ENCODE measurements around the gene PPM1E. TPM values are rescaled to one million over a fixed set of nuclear protein-coding genes. Genes with fewer than 3 reads are reported as not detected.

Gene PPM1E
- total RNA-seq, 1 experiment from 2014 or later: 7.1 TPM

DNA sequence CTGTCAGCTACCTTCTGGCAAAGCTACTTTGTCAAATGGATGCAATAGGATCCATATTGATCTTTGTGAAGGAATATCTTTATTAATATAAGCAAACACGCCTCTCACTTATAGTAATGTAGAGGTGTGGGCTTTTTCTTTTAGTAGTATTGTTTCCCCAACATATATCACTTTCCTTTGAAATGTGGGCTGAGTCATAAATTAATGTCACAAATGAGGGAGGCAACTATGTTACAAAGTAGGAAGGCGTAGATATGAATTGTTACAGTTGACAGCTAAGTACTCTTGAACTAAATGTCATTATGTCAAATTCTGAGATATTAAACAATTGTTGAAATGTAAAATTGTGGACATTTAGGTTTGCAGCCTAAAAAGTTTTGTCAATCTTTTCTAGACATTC lies 2.6 kb upstream of the PPM1E start:
- Histone ChIP-seq H3K4ac (ENCODE audit: low read depth, low read length) (no peak overlapping the region), H2BK120ac (ENCODE audit: low read depth, low read length, poor library complexity, severe bottlenecking) (no peak overlapping the region), H3K14ac (ENCODE audit: insufficient read depth, low read length) (no peak overlapping the region), H4K91ac (ENCODE audit: insufficient read length, low read depth, low read length) (no peak overlapping the region), H3K79me1 (ENCODE audit: insufficient read depth, low read depth, low read length, poor library complexity, severe bottlenecking) (no peaks in the 10 kb centered on the region), H4K8ac (replicated peaks; ENCODE audit: insufficient read length, low read depth, low read length) (no peak overlapping the region), H3K79me2 (ENCODE audit: insufficient read depth, low read length) (no peaks in the 10 kb centered on the region), H2AK5ac (ENCODE audit: insufficient read length, low read length) (no peak overlapping the region), H3K4me2 (ENCODE audit: insufficient read depth, insufficient read length, low read length) (no peak overlapping the region), H3K4me1 (ENCODE audit: insufficient read depth, low read length) (no peaks in the 10 kb centered on the region; the same call in 1 of the 2 replicates), H3K27ac (ENCODE audit: insufficient read length, low read depth, low read length) (no peak overlapping the region), H4K20me1 (ENCODE audit: control insufficient read depth, insufficient read depth, insufficient read length) (no peaks in the 10 kb centered on the region), H2BK20ac (ENCODE audit: low read depth, low read length, poor library complexity, severe bottlenecking) (no peak overlapping the region), H3K9me3 (ENCODE audit: control insufficient read depth, low read depth, low read length) (no peaks in the 10 kb centered on the region), H2BK15ac (ENCODE audit: low read depth, low read length) (no peak overlapping the region), H2AFZ (ENCODE audit: low read length) (no peak overlapping the region), H3K23me2 (ENCODE audit: insufficient read length, low read depth, low read length, poor library complexity, severe bottlenecking) (peaks cover 7% of the 10 kb centered on the region), H3K27me3 (ENCODE audit: insufficient read depth, low read length) (no peaks in the 10 kb centered on the region), H3T11ph (ENCODE audit: low read length) (no peak overlapping the region), H2BK12ac (ENCODE audit: insufficient read length, low read depth, low read length) (no peak overlapping the region), H4K5ac (ENCODE audit: insufficient read length, low read depth, low read length) (no peak overlapping the region), H3K23ac (ENCODE audit: insufficient read length, low read depth, low read length) (no peak overlapping the region), H3K9ac (ENCODE audit: extremely low read depth, insufficient read length, low read length) (no peak overlapping the region), H2BK5ac (ENCODE audit: insufficient read length, low read length) (no peak overlapping the region), H3K56ac (ENCODE audit: insufficient read length, low read depth, low read length) (no peak overlapping the region), H3K18ac (ENCODE audit: insufficient read length, low read depth, low read length) (no peak overlapping the region)
- Mint-ChIP-seq H3K27me3 (ENCODE audit: low read depth) (peaks cover 44% of the 10 kb centered on the region), H3K36me3 (ENCODE audit: insufficient read depth in 1 of 3, low read depth in 3 of 3) (no peaks in the 10 kb centered on the region; a peak in 1 of 7 replicates), H3K4me1 (peaks cover 10 to 15% of the 10 kb centered on the region in 2 experiments), H3K4me3 (no peak overlapping the region), H3K27ac (no peak overlapping the region), H3K9me3 (no peaks in the 10 kb centered on the region)
- no CpG with 5 or more reads among the region's 2 CpGs for WGBS (ENCODE audit: extremely low coverage, insufficient read length, low lambda C conversion rate)
- TF ChIP-seq, protein P1, sequence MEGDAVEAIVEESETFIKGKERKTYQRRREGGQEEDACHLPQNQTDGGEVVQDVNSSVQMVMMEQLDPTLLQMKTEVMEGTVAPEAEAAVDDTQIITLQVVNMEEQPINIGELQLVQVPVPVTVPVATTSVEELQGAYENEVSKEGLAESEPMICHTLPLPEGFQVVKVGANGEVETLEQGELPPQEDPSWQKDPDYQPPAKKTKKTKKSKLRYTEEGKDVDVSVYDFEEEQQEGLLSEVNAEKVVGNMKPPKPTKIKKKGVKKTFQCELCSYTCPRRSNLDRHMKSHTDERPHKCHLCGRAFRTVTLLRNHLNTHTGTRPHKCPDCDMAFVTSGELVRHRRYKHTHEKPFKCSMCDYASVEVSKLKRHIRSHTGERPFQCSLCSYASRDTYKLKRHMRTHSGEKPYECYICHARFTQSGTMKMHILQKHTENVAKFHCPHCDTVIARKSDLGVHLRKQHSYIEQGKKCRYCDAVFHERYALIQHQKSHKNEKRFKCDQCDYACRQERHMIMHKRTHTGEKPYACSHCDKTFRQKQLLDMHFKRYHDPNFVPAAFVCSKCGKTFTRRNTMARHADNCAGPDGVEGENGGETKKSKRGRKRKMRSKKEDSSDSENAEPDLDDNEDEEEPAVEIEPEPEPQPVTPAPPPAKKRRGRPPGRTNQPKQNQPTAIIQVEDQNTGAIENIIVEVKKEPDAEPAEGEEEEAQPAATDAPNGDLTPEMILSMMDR (conservative IDR thresholded peaks at IDR 0.05): no peak
- no peak for DNase-seq

Measured in H9 (cell line).